GM23338 (cell line): ENCODE measurements around the gene LST1. TPM values are rescaled to one million over a fixed set of nuclear protein-coding genes. Genes with fewer than 3 reads are reported as not detected.

Source experiments
- EZH2phosphoT487 ChIP-seq: fragments of 200-600 bp; sonication (generic); IDR thresholded peaks from one replicate; pipeline ENCODE4 v1.8.1; 2018; ENCODE audit warnings: antibody characterized with exemption; ENCODE audit not compliant: unreplicated experiment
- NANOG ChIP-seq: IDR thresholded peaks from 2 replicates; pipeline ENCODE4 v1.6.1; 2016; ENCODE audit warnings: antibody characterized with exemption, borderline replicate concordance
- polyA plus RNA-seq: library from polyadenylated mRNA; unstranded; fragments of >200 nt; fragmentation: Nextera tagmentation; extraction: Ambion mirVana; gene quantifications from 2 replicates; pipeline ENCODE4 v1.2.1, GENCODE V29; 2016
- total RNA-seq: library from RNA; depleted of rRNA; stranded (reverse); fragments of >200 nt; shearing (Covaris generic); gene quantifications from 2 replicates; pipeline ENCODE4 v1.2.3, GENCODE V29; 2014
- TF ChIP-seq, protein P1 (sequence below): fragments of 250-450 bp; sonication (Bioruptor Pico); IDR thresholded peaks from 2 replicates; pipeline ENCODE4 v1.5.0; 2020; ENCODE audit warnings: mild to moderate bottlenecking, moderate library complexity
- TF ChIP-seq, protein P2 (sequence below): IDR thresholded peaks from one replicate; pipeline ENCODE4 v1.6.1; 2018; ENCODE audit warnings: antibody characterized with exemption; ENCODE audit not compliant: unreplicated experiment

LST1 gene
- total and polyA plus RNA-seq, 2 experiments from 2014 or later = 0.37 TPM; not detected in 1

GRCh38 chr6:31575335-31575901, 10.7 kb upstream of the LST1 start, which contains the start of gene TNF (continued):
- TF ChIP-seq EZH2phosphoT487 = no peak
- TF ChIP-seq, protein P1, sequence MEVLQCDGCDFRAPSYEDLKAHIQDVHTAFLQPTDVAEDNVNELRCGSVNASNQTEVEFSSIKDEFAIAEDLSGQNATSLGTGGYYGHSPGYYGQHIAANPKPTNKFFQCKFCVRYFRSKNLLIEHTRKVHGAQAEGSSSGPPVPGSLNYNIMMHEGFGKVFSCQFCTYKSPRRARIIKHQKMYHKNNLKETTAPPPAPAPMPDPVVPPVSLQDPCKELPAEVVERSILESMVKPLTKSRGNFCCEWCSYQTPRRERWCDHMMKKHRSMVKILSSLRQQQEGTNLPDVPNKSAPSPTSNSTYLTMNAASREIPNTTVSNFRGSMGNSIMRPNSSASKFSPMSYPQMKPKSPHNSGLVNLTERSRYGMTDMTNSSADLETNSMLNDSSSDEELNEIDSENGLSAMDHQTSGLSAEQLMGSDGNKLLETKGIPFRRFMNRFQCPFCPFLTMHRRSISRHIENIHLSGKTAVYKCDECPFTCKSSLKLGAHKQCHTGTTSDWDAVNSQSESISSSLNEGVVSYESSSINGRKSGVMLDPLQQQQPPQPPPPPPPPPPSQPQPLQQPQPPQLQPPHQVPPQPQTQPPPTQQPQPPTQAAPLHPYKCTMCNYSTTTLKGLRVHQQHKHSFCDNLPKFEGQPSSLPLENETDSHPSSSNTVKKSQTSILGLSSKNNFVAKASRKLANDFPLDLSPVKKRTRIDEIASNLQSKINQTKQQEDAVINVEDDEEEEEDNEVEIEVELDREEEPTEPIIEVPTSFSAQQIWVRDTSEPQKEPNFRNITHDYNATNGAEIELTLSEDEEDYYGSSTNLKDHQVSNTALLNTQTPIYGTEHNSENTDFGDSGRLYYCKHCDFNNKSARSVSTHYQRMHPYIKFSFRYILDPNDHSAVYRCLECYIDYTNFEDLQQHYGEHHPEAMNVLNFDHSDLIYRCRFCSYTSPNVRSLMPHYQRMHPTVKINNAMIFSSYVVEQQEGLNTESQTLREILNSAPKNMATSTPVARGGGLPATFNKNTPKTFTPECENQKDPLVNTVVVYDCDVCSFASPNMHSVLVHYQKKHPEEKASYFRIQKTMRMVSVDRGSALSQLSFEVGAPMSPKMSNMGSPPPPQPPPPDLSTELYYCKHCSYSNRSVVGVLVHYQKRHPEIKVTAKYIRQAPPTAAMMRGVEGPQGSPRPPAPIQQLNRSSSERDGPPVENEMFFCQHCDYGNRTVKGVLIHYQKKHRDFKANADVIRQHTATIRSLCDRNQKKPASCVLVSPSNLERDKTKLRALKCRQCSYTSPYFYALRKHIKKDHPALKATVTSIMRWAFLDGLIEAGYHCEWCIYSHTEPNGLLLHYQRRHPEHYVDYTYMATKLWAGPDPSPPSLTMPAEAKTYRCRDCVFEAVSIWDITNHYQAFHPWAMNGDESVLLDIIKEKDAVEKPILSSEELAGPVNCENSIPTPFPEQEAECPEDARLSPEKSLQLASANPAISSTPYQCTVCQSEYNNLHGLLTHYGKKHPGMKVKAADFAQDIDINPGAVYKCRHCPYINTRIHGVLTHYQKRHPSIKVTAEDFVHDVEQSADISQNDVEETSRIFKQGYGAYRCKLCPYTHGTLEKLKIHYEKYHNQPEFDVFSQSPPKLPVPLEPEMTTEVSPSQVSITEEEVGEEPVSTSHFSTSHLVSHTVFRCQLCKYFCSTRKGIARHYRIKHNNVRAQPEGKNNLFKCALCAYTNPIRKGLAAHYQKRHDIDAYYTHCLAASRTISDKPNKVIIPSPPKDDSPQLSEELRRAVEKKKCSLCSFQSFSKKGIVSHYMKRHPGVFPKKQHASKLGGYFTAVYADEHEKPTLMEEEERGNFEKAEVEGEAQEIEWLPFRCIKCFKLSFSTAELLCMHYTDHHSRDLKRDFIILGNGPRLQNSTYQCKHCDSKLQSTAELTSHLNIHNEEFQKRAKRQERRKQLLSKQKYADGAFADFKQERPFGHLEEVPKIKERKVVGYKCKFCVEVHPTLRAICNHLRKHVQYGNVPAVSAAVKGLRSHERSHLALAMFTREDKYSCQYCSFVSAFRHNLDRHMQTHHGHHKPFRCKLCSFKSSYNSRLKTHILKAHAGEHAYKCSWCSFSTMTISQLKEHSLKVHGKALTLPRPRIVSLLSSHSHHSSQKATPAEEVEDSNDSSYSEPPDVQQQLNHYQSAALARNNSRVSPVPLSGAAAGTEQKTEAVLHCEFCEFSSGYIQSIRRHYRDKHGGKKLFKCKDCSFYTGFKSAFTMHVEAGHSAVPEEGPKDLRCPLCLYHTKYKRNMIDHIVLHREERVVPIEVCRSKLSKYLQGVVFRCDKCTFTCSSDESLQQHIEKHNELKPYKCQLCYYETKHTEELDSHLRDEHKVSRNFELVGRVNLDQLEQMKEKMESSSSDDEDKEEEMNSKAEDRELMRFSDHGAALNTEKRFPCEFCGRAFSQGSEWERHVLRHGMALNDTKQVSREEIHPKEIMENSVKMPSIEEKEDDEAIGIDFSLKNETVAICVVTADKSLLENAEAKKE (CRISPR knock-in tag) = no peak
- TF ChIP-seq NANOG = no peak
- TF ChIP-seq, protein P2, sequence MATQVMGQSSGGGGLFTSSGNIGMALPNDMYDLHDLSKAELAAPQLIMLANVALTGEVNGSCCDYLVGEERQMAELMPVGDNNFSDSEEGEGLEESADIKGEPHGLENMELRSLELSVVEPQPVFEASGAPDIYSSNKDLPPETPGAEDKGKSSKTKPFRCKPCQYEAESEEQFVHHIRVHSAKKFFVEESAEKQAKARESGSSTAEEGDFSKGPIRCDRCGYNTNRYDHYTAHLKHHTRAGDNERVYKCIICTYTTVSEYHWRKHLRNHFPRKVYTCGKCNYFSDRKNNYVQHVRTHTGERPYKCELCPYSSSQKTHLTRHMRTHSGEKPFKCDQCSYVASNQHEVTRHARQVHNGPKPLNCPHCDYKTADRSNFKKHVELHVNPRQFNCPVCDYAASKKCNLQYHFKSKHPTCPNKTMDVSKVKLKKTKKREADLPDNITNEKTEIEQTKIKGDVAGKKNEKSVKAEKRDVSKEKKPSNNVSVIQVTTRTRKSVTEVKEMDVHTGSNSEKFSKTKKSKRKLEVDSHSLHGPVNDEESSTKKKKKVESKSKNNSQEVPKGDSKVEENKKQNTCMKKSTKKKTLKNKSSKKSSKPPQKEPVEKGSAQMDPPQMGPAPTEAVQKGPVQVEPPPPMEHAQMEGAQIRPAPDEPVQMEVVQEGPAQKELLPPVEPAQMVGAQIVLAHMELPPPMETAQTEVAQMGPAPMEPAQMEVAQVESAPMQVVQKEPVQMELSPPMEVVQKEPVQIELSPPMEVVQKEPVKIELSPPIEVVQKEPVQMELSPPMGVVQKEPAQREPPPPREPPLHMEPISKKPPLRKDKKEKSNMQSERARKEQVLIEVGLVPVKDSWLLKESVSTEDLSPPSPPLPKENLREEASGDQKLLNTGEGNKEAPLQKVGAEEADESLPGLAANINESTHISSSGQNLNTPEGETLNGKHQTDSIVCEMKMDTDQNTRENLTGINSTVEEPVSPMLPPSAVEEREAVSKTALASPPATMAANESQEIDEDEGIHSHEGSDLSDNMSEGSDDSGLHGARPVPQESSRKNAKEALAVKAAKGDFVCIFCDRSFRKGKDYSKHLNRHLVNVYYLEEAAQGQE = no peak
